ENCODE data around the gene CAP2. TPM values are rescaled to one million over a fixed set of nuclear protein-coding genes. Genes with fewer than 3 reads are reported as not detected.
A peak's percentile ranks its signal among the peaks of the same experiment; 100 is the strongest.

The CAP2 gene
- total RNA-seq, 4 donors from 2014 or later: 208 to 439 (median 295) TPM

DNA sequence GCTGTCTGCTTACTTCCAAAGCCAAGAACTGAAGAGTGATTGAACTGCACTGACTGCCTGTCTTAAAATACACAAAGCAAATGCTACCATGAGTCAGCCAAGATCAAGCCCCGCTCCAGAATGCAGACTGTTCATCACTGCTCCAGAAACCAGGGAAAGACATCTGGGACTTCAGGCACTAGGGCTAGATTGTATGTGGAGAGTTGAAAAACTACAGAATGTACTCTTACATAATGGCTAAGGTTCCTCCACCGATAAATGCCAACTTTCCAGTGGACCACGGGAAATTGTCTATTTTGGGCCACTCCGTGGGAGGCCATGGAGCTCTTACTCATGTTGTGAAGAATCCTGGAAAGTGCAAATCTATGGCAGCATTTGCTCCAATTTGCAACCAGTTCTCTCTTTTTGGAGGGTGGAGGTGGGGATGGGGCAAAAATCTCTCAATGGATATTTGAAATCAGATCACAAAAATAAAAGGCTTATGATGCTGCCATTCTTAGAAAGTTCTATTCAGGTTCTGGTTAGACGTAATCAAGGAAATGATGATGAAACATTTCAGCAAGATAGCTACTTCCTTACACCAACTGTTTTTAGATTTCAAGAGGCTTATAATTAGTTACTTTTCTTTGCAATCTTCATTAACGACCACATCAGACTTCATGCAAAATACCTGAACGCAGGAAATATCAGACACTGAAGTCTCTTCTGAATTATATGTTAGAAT, 11.8 kb upstream of the CAP2 start:
- DNase-seq: peak; percentile 56 to 79
- ATAC-seq: peak; percentile 96
- H3K36me3 ChIP-seq: no peaks in the 10 kb centered on the region
- intact Hi-C loops (cut with DNase I; ENCODE audit: low total_unique reads) (loop anchor here (1.0 to 5.0 kb wide), 2 partner anchors 63 to 169 kb away; no protein-coding TSS in a partner anchor), in situ Hi-C loops (cut with MboI; ENCODE audit: low sequenced_read_pairs in 4 of 4) (loop anchor here in 2 of 4 donors (10.0 kb wide), 2 partner anchors 67 to 97 kb away; partner anchors contain the start of gene RBM24 (in 1 of the 2))
- H3K27me3 ChIP-seq: no peaks in the 10 kb centered on the region
- H3K4me1 ChIP-seq: peaks cover 28 to 33% of the 10 kb centered on the region in 2 donors
- H3K27ac ChIP-seq: peak overlapping the region; percentile 85 to 97 (median 88)
- no peak overlapping the region for H3K4me3 ChIP-seq
- TF ChIP-seq, protein P1, sequence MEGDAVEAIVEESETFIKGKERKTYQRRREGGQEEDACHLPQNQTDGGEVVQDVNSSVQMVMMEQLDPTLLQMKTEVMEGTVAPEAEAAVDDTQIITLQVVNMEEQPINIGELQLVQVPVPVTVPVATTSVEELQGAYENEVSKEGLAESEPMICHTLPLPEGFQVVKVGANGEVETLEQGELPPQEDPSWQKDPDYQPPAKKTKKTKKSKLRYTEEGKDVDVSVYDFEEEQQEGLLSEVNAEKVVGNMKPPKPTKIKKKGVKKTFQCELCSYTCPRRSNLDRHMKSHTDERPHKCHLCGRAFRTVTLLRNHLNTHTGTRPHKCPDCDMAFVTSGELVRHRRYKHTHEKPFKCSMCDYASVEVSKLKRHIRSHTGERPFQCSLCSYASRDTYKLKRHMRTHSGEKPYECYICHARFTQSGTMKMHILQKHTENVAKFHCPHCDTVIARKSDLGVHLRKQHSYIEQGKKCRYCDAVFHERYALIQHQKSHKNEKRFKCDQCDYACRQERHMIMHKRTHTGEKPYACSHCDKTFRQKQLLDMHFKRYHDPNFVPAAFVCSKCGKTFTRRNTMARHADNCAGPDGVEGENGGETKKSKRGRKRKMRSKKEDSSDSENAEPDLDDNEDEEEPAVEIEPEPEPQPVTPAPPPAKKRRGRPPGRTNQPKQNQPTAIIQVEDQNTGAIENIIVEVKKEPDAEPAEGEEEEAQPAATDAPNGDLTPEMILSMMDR (IDR thresholded peaks at IDR 0.05 in 4 of 5, conservative IDR thresholded peaks at IDR 0.05 in 1 of 5): no peak
- TF ChIP-seq POLR2A (IDR thresholded peaks at IDR 0.05): no peak
- no peaks in the 10 kb centered on the region for H3K9me3 ChIP-seq

DNA sequence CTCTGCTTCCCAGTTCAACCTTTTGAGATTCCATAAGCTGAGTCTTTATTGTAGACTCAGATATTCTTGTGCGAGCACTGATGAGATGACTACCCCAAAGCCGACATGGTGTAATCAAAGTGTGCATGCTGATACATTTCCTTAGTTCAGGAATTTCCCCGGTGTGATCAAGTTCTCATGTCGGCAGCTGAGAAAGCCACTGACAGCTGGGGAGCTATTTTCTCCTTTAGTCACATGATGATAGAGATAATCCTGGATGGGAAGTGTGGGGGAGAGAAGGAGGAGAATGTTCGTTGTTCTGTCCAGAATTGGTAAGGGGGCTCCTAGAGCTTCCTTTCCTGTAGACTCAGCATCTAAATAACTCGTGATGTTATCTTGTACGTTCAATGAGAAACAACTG, 7.7 kb upstream of the CAP2 start:
- no peaks in the 10 kb centered on the region for H3K36me3 ChIP-seq
- H3K9me3 ChIP-seq: no peaks in the 10 kb centered on the region
- H3K4me1 ChIP-seq: peaks cover 33% of the 10 kb centered on the region in 2 donors
- no peaks in the 10 kb centered on the region for H3K27me3 ChIP-seq
- peak; percentile 47 to 54 for TF ChIP-seq POLR2A (IDR thresholded peaks at IDR 0.05)
- TF ChIP-seq, protein P1 (IDR thresholded peaks at IDR 0.05 in 4 of 5, conservative IDR thresholded peaks at IDR 0.05 in 1 of 5): no peak
- ATAC-seq (peak; percentile 46 to 77), DNase-seq (peak; percentile 20 to 62)
- in situ Hi-C loops (cut with MboI; ENCODE audit: low sequenced_read_pairs in 4 of 4): loop anchor here in 2 of 4 donors (10.0 kb wide), 2 partner anchors 71 to 101 kb away; partner anchors contain the start of gene RBM24 (in 1 of the 2)
- intact Hi-C loops (cut with DNase I; ENCODE audit: low total_unique reads): no loop called here
- peak overlapping the region in 3 of 4 donors; percentile 1 to 29 (median 9) for H3K4me3 ChIP-seq
- peak overlapping the region; percentile 82 to 97 (median 85) for H3K27ac ChIP-seq

DNA sequence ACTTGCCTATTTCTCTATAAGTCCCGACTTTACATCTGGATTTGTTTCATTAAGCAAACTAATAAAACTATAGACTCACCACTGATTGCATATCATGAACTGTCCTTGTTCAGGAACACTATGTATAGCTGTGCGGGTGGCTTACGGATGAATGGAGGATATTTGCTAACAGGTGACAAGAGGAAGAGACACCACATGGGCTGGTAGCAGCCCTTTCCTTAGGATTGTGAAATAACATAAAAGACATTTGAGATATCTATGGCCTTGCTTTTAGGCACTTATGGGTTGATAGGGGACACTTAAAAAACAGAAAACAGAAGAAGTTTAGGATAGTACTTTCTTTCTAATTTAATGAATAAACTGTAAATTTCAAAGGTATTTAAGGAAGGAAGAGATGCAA, 5.0 kb upstream of the CAP2 start:
- intact Hi-C loops (cut with DNase I; ENCODE audit: low total_unique reads) (no loop called here), in situ Hi-C loops (cut with MboI; ENCODE audit: low sequenced_read_pairs in 4 of 4) (loop anchor here in 2 of 4 donors (10.0 kb wide), 2 partner anchors 74 to 104 kb away; partner anchors contain the start of gene RBM24 (in 1 of the 2))
- DNase-seq (no peak), ATAC-seq (peak in 1 of 2 donors; percentile 41)
- TF ChIP-seq, protein P1 (IDR thresholded peaks at IDR 0.05 in 4 of 5, conservative IDR thresholded peaks at IDR 0.05 in 1 of 5): no peak
- TF ChIP-seq POLR2A (IDR thresholded peaks at IDR 0.05): no peak
- Histone ChIP-seq H3K27me3 (no peaks in the 10 kb centered on the region), H3K4me3 (no peak overlapping the region), H3K4me1 (peaks cover 20 to 24% of the 10 kb centered on the region in 2 donors), H3K9me3 (no peaks in the 10 kb centered on the region), H3K27ac (peak overlapping the region; percentile 82 to 97 (median 85)), H3K36me3 (no peaks in the 10 kb centered on the region)

DNA sequence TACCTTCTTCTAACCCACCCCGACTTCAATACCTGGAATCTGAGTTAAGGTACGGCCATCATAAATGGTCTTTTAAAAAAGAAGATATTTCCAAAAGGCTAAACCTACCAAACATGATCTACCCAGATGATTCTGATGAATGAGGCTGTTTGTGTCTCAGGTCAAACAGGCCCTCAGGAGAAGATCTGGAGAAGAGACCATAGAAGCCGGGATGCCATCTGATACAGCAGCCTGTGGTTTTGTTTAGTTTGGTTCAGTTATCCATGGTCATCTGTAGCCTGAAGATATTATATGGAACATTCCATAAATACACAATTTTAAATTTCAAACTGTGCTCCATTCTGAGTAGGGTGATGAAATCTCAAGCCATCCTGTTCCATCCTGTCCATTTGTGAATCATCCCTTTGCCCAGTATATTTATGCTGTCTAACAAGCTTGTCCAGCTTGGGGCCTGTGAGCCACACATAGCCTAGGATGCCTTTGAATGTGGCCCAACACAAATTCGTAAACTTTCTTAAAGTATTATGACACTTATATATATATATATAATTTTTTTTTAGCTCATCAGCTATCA, 4.0 kb upstream of the CAP2 start:
- no peak for ATAC-seq
- Histone ChIP-seq H3K9me3 (no peaks in the 10 kb centered on the region), H3K27ac (peak overlapping the region; percentile 36 to 97 (median 74)), H3K4me1 (peaks cover 15 to 24% of the 10 kb centered on the region in 2 donors), H3K4me3 (no peak overlapping the region), H3K36me3 (no peaks in the 10 kb centered on the region), H3K27me3 (no peaks in the 10 kb centered on the region)
- in situ Hi-C loops (cut with MboI; ENCODE audit: low sequenced_read_pairs in 4 of 4) (loop anchor here in 2 of 4 donors (10.0 kb wide), 2 partner anchors 75 to 105 kb away; partner anchors contain the start of gene RBM24 (in 1 of the 2)), intact Hi-C loops (cut with DNase I; ENCODE audit: low total_unique reads) (no loop called here)
- no peak for DNase-seq
- TF ChIP-seq, protein P1 (IDR thresholded peaks at IDR 0.05 in 4 of 5, conservative IDR thresholded peaks at IDR 0.05 in 1 of 5): no peak
- TF ChIP-seq POLR2A (IDR thresholded peaks at IDR 0.05): no peak

All from gastrocnemius medialis (tissue), 4 donors.